Activated T-helper 17 cell treated with anti-CD3 and anti-CD28 coated beads, Interleukin-2, amount 50 U/mL, for 72 hours (primary cell): ENCODE measurements around the gene CARM1. TPM values are rescaled to one million over a fixed set of nuclear protein-coding genes. Genes with fewer than 3 reads are reported as not detected.

Experiments used
- ATAC-seq: fragments of 150-1000 bp; cut with Tn5 transposase; replicated peaks from 2 replicates; pipeline ENCODE4 v1.10.0; 2021; ENCODE audit warnings: mild to moderate bottlenecking, moderate library complexity
- H3K27ac Mint-ChIP-seq: one replicate; pipeline ENCODE4 v1.8.0; 2022; ENCODE audit warnings: mixed read lengths
- H3K27me3 Mint-ChIP-seq: one replicate; pipeline ENCODE4 v1.8.0; 2022; ENCODE audit warnings: mixed read lengths
- H3K36me3 Mint-ChIP-seq: one replicate; pipeline ENCODE4 v1.8.0; 2022; ENCODE audit warnings: low read depth, mild to moderate bottlenecking, mixed read lengths
- H3K4me1 Mint-ChIP-seq: one replicate; pipeline ENCODE4 v1.8.0; 2022; ENCODE audit warnings: mixed read lengths
- H3K4me3 Mint-ChIP-seq: one replicate; pipeline ENCODE4 v1.8.0; 2022; ENCODE audit warnings: mild to moderate bottlenecking, mixed read lengths
- H3K9me3 Mint-ChIP-seq: one replicate; pipeline ENCODE4 v1.8.0; 2022; ENCODE audit warnings: mixed read lengths
- total RNA-seq, 2 donors: library from RNA; stranded (reverse); gene quantifications; one replicate each; pipeline ENCODE4 v1.2.3, GENCODE V29; 2022

The CARM1 gene
- total RNA-seq, 2 donors from 2014 or later, result 32.7 to 62.1 TPM

GRCh38 chr19:10895363-10895762 lies 24.0 kb downstream of the CARM1 start:
- Mint-ChIP-seq H3K27me3 (no peaks in the 10 kb centered on the region), H3K4me3 (no peak overlapping the region), H3K27ac (no peak overlapping the region), H3K4me1 (peaks cover 13% of the 10 kb centered on the region), H3K9me3 (no peaks in the 10 kb centered on the region), H3K36me3 (no peaks in the 10 kb centered on the region)
- no peak for ATAC-seq

DNA sequence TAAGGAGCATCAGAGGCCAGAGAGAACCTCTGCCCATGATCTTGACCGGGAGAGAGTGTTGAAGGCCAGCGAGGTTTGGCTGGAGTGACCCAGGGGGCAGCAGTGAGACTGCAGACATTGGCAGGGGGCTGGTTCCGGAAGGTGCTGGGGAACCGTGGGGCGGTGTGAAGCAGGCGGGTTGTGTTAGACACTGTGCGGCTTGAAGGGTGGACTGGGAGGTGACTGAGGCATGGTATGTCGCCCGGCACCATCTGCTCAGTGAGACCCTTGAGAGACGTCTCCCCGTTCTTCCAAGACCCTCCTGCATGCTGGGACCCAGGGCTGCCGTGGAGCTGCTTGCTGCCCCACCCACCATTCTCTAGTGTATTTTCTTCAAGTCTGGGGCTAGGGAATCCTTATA lies 24.6 kb downstream of the CARM1 start:
- no peak for ATAC-seq
- H3K4me1 Mint-ChIP-seq, result peaks cover 13% of the 10 kb centered on the region
- H3K27ac Mint-ChIP-seq, result peak overlapping the region; percentile 78
- H3K4me3 Mint-ChIP-seq, result no peak overlapping the region
- H3K9me3 Mint-ChIP-seq, result no peaks in the 10 kb centered on the region
- no peaks in the 10 kb centered on the region for H3K27me3 Mint-ChIP-seq
- H3K36me3 Mint-ChIP-seq, result no peaks in the 10 kb centered on the region

- Mint-ChIP-seq H3K4me1 (peaks cover 13% of the 10 kb centered on the region), H3K27me3 (no peaks in the 10 kb centered on the region)
- ATAC-seq, result peak; percentile 44
Observed at GRCh38 chr19:10896851-10897526, 25.6 kb downstream of the CARM1 start.

DNA sequence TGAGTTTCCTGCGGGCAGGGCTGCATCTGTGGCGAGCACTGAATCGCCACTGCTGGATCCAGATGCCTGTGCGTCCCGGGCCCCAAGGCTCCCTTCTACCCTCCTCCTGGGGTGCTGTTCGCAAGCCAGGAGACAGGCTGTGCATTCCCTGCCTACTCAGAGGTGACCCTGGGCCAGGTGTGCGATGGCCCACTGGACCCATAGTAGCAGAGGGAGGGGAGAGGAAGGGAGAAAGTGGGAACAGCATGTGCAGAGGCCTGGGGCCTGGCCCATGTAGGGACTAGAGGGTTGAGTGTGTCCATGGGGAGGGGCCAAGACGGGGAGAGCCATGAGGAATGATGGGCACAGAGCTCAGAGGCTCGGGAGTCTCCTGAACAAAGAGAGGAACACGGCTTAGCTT lies 27.3 kb downstream of the CARM1 start:
- H3K36me3 Mint-ChIP-seq, result peaks cover 10% of the 10 kb centered on the region
- H3K4me3 Mint-ChIP-seq, result no peak overlapping the region
- no peaks in the 10 kb centered on the region for H3K27me3 Mint-ChIP-seq
- H3K4me1 Mint-ChIP-seq, result peaks cover 13% of the 10 kb centered on the region
- H3K27ac Mint-ChIP-seq, result no peak overlapping the region
- no peak for ATAC-seq
- H3K9me3 Mint-ChIP-seq, result no peaks in the 10 kb centered on the region

More at GRCh38 chr19:10896851-10897526, 25.6 kb downstream of the CARM1 start:
- Mint-ChIP-seq H3K9me3 (no peaks in the 10 kb centered on the region), H3K4me3 (no peak overlapping the region), H3K36me3 (no peaks in the 10 kb centered on the region), H3K27ac (peak overlapping the region; percentile 78)

- peaks cover 13% of the 10 kb centered on the region for H3K4me1 Mint-ChIP-seq
- peaks cover 10% of the 10 kb centered on the region for H3K36me3 Mint-ChIP-seq
- no peaks in the 10 kb centered on the region for H3K9me3 Mint-ChIP-seq
- no peak overlapping the region for H3K4me3 Mint-ChIP-seq
- ATAC-seq, result no peak
- no peak overlapping the region for H3K27ac Mint-ChIP-seq
- no peaks in the 10 kb centered on the region for H3K27me3 Mint-ChIP-seq
Observed at GRCh38 chr19:10899151-10899653, 27.8 kb downstream of the CARM1 start.

DNA sequence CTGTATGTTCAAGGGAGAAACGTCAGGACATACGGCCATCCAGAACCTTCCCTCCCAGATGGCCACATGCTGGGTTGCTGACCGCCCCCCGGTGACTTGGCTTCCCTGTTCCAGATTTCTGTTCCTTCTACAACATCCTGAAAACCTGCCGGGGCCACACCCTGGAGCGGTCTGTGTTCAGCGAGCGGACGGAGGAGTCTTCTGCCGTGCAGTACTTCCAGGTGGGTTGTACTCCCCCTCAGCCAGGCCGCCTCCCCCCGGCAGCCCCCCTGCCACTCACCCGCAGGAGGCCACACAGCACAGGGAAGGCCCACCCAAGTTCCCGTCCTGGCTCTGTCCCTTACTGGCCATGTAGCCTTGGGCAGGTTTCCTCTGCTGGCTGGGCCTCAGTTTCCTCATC lies 36.6 kb downstream of the CARM1 start:
- Mint-ChIP-seq H3K9me3 (no peaks in the 10 kb centered on the region), H3K27me3 (no peaks in the 10 kb centered on the region), H3K36me3 (peaks cover 58% of the 10 kb centered on the region), H3K4me3 (no peak overlapping the region), H3K4me1 (no peaks in the 10 kb centered on the region), H3K27ac (no peak overlapping the region)
- no peak for ATAC-seq

GRCh38 chr19:10908380-10908960 lies 37.1 kb downstream of the CARM1 start:
- H3K4me3 Mint-ChIP-seq, result no peak overlapping the region
- no peak overlapping the region for H3K27ac Mint-ChIP-seq
- no peaks in the 10 kb centered on the region for H3K4me1 Mint-ChIP-seq
- ATAC-seq, result no peak
- H3K9me3 Mint-ChIP-seq, result no peaks in the 10 kb centered on the region
- H3K27me3 Mint-ChIP-seq, result no peaks in the 10 kb centered on the region
- H3K36me3 Mint-ChIP-seq, result peaks cover 56% of the 10 kb centered on the region

- no peaks in the 10 kb centered on the region for H3K9me3 Mint-ChIP-seq
- H3K4me1 Mint-ChIP-seq, result no peaks in the 10 kb centered on the region
- H3K4me3 Mint-ChIP-seq, result no peak overlapping the region
- H3K27me3 Mint-ChIP-seq, result no peaks in the 10 kb centered on the region
- peaks cover 54% of the 10 kb centered on the region for H3K36me3 Mint-ChIP-seq
- H3K27ac Mint-ChIP-seq, result no peak overlapping the region
- no peak for ATAC-seq
Observed at GRCh38 chr19:10911579-10912363, 40.4 kb downstream of the CARM1 start.

DNA sequence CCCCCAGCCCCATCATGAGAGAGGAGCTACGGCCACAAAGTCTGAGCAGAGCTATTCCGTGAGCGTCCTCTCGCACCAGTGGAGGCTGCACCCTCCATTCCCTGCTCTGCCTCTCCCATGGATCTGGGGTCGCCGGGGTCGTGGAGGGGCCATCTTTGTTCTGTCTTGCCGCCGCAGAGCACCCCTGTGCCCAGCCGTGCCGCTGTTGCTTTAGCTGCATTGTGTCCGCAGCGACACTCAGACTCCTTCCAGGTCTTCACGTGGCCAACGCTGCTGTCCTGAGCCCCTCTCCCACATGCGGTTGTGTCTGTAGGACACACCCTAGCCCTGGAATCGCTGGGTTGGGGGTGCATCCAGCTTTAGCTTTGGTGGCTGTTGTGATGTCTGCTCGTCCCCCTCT lies 41.3 kb downstream of the CARM1 start:
- Mint-ChIP-seq H3K9me3 (no peaks in the 10 kb centered on the region), H3K27ac (no peak overlapping the region), H3K27me3 (no peaks in the 10 kb centered on the region), H3K36me3 (peaks cover 49% of the 10 kb centered on the region), H3K4me3 (no peak overlapping the region), H3K4me1 (no peaks in the 10 kb centered on the region)
- no peak for ATAC-seq

DNA sequence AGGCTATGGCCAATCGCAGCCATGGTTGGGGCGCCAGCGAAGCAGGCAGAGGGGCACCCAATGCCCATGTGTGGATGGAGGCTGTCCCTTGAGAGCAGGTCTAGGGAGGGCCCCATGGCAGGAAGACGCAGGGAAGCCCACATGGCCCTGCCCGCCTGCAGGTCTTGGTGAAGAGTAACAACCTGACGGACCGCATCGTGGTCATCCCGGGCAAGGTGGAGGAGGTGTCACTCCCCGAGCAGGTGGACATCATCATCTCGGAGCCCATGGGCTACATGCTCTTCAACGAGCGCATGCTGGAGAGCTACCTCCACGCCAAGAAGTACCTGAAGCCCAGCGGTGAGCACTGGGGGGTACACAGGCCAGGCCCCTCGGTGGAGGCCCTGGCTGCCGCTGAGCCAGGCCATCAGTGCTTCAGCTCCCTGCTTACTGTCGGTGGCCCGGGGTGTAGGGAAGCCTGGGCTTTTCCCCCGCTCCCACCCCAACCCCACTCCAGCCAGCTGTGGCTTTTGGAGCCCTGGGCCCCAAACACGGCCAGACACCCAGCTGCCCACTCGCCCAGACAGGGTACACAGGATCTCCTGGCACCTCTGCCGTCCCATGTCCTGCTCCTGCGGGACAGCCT lies 42.5 kb downstream of the CARM1 start:
- Mint-ChIP-seq H3K27me3 (no peaks in the 10 kb centered on the region), H3K4me1 (no peaks in the 10 kb centered on the region), H3K4me3 (no peak overlapping the region), H3K27ac (no peak overlapping the region), H3K36me3 (peaks cover 49% of the 10 kb centered on the region), H3K9me3 (no peaks in the 10 kb centered on the region)
- no peak for ATAC-seq

GRCh38 chr19:10915130-10916091 lies 44.1 kb downstream of the CARM1 start:
- H3K4me3 Mint-ChIP-seq, result no peak overlapping the region
- no peaks in the 10 kb centered on the region for H3K9me3 Mint-ChIP-seq
- H3K4me1 Mint-ChIP-seq, result no peaks in the 10 kb centered on the region
- no peaks in the 10 kb centered on the region for H3K27me3 Mint-ChIP-seq
- peaks cover 49% of the 10 kb centered on the region for H3K36me3 Mint-ChIP-seq
- no peak overlapping the region for H3K27ac Mint-ChIP-seq
- ATAC-seq, result no peak

DNA sequence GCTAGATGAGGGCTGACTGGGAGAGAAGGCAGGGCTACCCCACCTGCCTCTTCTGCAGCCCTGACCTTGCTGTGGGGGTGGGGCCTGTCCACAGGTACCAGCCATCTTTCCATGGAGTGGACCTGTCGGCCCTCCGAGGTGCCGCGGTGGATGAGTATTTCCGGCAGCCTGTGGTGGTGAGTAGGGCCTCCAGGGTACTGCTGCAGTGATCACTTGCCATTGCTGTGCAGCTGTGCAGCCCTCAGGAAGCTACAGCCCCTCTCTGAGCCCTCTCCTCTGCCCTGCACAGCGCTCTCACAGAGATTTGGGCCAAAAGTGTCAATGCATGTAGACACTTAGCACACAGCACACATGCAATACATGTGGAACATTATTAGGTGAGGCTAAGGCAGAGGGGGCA lies 45.2 kb downstream of the CARM1 start:
- no peaks in the 10 kb centered on the region for H3K27me3 Mint-ChIP-seq
- H3K9me3 Mint-ChIP-seq, result no peaks in the 10 kb centered on the region
- H3K36me3 Mint-ChIP-seq, result peaks cover 47% of the 10 kb centered on the region
- H3K4me1 Mint-ChIP-seq, result no peaks in the 10 kb centered on the region
- H3K27ac Mint-ChIP-seq, result no peak overlapping the region
- ATAC-seq, result no peak
- H3K4me3 Mint-ChIP-seq, result no peak overlapping the region

GRCh38 chr19:10918359-10918758 lies 47.0 kb downstream of the CARM1 start:
- Mint-ChIP-seq H3K27ac (no peak overlapping the region), H3K36me3 (peaks cover 43% of the 10 kb centered on the region), H3K9me3 (no peaks in the 10 kb centered on the region), H3K4me3 (no peak overlapping the region), H3K4me1 (no peaks in the 10 kb centered on the region), H3K27me3 (no peaks in the 10 kb centered on the region)
- no peak for ATAC-seq
